HG02970 (cell line): Measurements from ENCODE around the gene COL7A1.
A peak's percentile ranks its signal among the peaks of the same experiment; 100 is the strongest.
"Not testable (repeated sequence)": the region's sequence is repeated elsewhere in the genome, so short reads cannot be mapped to it uniquely, and the experiment has no call there.

Experiments
- ATAC-seq: cut with Tn5 transposase; IDR thresholded peaks from one replicate; pipeline ENCODE4 v1.9.1; 2021; ENCODE audit warnings: mild to moderate bottlenecking, moderate library complexity, moderate number of reproducible peaks; ENCODE audit not compliant: unreplicated experiment, low FRiP score

Gene COL7A1

GRCh38 chr3:48565186-48565585 lies 29.9 kb downstream of the COL7A1 start:
- no peak for ATAC-seq

DNA sequence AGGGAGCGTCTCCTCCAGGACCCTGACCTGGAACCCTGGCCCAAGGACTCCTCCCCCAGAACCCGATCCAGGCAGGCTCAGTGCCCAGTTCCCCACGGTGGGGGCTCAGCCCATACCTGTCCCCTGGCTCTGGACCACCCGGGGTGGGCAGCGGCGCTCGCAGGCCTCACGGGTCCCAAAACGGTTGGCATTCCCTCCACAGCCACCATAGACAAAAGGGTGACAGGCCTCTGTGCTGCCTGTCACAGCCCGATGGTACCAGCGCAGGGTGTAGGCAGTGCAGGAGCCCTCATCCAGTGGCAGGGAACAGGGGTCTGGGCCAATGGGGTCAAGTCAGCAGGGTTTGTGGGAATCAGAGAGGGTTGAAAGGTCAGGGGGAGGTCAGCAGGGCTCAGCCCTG lies 30.5 kb downstream of the COL7A1 start:
- no peak for ATAC-seq

DNA sequence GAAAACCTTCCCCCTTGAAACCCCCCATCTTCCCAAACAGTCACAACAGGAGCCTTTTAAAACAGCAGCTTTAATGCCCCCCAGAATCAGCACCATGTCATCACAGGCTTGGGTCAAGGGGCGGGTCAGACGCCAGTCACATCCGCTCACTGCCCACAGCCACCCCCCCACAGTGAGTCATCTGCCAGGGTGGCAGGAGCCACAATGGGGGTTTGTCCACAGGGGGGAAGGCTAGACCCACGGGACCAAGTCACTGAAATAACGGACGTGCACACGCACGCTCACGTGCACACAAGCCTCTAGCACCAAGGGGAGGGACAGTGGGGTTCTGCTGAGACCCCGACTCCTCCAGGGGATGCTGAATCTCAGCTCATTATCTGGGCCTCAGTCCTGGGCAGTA lies 31.1 kb downstream of the COL7A1 start:
- ATAC-seq = no peak

GRCh38 chr3:48563382-48563918 lies 31.7 kb downstream of the COL7A1 start, which contains the start of gene UCN2:
Gene UCN2, minus strand, starts transcription at chr3:48563781. Its CDS starts 657 bp downstream, at chr3:48563124.
- ATAC-seq = no peak

- ATAC-seq = no peak
Observed at GRCh38 chr3:48562367-48563095, 32.6 kb downstream of the COL7A1 start.

- ATAC-seq = no peak
Observed at GRCh38 chr3:48561045-48561736, 33.9 kb downstream of the COL7A1 start.

DNA sequence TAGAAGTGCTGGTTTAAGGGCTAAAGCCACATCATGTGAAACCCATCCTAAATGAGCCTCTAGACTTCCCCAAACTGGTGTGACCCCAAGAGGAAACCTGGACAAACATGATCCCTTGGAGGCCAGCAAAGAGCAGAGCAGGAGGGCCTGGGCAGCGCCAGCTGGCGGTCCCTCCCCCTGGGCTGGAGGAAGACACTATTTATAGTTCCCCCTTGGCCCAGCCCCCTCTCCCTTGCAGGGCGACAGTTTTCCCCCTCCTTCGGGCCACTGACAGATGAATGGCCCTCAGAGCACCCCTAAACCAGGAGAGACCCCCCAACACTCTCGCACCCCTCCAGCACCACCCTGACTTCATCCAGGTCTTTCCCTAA lies 34.5 kb downstream of the COL7A1 start:
- no peak for ATAC-seq

DNA sequence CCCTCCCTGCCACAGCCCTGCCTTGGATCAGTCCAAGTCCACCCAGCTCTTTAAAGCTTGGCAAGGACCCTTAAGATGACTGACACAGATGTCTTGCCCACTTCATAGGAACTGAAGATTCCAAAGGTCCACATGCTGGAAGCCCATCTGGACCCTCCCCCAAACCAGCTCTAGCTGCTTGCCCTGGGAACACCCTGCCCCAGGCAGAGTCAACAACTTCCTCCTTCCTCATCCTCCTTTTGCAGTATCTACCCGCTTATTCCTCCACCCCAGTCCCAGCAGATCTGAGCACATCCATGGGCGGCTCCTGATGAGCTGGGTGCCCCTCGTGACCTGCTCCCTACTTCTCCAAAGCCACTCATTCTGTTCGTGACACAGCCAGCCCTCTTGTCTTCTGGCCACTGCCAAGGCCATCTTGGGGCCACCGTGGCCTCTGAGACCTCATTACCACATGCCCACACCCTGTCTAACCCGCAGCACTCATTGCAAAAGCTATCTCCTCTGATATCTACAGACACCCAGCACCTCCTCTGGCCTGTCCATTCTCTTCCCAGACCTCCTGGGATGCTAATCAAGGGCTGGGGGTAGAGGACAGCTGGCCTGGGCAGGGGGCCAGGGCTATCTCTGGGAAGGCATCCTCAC lies 36.5 kb downstream of the COL7A1 start:
- no peak for ATAC-seq

DNA sequence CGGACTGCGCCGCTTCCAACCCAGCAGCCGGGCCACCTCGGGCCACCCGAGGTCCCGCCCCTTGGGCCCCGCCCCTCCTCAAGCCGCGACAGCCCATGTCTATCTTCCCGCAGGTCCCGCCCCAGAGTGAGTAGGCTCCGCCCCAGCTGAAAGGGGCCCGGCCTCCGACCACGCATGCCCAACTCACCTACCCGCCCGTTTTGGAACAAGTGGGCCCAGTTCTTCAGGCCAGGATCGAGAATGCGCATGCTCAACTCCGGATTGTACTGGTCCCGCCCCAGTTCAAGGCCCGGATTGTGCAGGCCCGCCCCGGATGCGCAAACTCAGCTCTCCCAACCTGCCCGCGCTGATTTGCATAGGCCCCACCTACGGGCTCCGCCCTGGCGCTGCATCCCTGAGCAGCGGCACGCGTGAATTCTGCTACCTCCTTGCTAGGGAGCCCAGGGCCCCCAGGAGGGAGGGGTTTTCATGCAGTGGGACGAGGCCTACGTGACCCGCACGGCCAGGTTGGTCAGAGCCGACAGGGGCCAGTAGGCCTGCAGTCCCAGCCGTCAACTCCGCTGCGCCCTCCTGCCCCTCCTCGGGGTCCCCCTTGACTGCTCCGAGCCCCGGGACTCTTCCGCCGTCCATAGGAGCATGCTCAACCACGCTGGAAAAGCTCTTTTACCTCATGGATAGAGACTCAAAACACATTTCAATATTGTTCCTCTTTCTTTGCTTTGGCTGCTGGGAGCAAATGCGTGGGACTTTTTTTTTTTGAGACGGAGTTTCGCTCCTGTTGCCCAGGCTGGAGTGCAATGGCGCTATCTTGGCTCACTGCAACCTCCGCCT lies 38.1 kb downstream of the COL7A1 start, which contains the start of gene PFKFB4:
TSS of gene PFKFB4 (minus strand) at position 8 of the 831 bp plus-strand sequence. CDS start 26 bp downstream, outside the sequence.
- ATAC-seq = peak; percentile 85

DNA sequence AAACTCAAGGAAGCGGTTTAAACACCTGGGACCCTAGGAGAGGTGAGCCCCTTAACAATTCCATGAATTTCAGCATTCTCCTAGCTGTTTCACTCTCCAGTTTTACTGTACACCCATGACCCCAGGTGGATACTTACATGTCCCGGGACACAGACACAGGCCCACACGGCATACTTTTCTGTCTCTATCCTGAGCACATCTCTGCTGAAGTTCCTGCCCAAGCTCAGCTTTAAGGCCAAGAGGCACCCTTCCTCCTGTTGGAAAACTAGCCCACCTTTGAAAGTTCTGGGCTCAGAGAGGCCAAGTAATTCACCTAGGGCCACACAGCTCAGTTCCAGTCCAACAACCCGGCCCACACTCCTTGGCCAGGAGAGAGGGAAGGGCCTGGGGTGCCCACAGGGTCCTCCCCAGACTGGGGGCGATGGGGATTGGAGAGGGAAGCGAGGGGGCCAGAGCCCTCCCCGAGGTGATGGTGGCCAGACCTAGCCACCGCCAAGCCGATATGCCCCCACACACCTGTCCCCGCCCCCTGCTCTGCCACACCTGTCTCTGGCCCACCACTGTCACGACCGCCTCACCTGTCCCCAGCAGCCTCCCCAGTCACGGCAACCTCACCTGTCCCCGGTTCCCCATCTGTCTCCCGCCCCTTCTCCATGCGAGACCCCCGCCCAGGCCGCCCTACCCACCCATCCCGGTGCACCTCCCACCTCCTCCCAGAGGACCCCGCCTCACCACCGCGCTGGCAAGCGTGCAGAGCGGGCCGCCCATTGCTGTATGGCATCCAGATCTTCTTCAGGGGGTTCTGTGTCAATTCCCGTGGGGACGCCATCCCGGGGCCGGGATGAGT lies 39.0 kb downstream of the COL7A1 start:
- ATAC-seq = no peak

GRCh38 chr3:48555231-48555948 lies 39.7 kb downstream of the COL7A1 start:
- ATAC-seq = no peak

- no peak for ATAC-seq
Observed at GRCh38 chr3:48553886-48554845, 41.0 kb downstream of the COL7A1 start.

DNA sequence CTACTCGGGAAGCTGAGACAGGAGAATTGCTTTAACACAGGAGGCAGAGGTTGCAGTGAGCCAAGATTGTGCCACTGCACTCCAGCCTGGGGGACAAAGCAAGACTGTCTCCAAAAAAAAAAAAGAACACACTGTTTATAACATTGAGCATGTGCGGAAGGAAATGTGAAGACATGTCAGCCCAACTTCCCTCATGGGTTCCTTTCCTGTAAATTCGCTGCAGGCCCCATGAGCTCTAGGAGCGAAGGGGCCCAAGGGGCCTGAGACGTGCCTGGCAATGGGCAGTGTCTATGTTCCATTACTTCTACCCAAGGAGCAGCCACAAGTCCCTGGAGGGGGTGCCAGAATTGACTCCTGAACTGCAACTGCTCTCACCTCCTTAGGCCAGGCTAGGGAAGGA lies 41.8 kb downstream of the COL7A1 start:
- no peak for ATAC-seq

DNA sequence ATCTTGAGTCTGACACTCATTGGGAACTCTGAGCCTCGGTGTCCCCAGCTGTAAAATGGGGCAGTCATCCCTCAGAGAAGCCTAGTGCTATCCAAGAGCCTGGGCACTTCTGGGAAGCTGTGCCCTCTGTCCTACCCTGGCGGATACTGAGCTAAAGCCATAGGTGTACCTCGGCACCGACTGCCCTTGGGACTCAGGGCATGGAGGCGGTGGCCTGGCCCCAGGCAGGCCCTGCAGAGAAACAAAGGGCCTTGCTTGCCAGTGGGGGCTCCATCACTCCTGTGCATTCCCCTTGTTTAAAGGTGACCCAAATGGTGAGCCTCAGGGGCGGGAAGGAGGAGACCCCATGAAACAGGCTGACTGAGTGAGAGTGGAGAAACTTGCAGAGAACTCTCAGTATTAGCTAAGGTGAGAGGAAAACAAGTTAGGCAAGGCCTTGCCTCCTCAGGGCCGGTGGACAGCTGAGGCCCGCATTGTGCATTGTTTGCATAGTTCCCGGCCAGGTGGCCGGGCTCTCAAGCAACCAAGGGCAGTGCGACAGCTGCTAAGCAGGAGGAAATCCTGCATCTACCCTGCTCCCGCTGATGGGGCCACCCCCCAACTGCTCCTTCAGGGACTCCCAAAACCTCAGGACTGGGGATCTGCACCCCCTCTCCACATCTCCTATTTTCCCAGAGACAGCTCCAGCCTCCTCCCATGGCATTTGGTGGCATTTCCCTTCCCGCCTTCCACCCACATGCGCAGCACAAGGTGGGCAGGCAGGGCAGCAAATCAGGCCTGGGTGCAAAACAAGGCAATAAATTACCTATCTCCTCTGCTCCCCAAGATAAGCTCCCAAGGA lies 42.8 kb downstream of the COL7A1 start:
- ATAC-seq = no peak

DNA sequence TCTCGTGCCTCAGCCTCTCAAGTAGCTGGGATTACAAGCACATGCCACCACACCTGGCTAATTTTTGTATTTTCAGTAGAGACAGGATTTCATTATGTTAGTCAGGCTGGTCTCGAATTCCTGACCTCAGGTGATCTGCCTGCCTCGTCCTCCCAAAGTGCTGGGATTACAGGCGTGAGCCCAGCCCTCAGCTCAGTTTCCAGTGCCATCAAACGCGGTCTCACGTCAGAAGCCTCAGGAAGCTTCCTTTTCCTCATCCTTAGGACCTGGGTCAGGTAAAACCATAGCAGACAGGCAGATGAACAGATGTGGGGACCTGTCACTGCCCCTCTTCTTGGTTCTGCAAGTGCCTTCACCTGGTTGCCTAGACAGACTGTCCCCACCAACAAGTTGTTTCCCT lies 43.5 kb downstream of the COL7A1 start:
- not testable (repeated sequence) for ATAC-seq

DNA sequence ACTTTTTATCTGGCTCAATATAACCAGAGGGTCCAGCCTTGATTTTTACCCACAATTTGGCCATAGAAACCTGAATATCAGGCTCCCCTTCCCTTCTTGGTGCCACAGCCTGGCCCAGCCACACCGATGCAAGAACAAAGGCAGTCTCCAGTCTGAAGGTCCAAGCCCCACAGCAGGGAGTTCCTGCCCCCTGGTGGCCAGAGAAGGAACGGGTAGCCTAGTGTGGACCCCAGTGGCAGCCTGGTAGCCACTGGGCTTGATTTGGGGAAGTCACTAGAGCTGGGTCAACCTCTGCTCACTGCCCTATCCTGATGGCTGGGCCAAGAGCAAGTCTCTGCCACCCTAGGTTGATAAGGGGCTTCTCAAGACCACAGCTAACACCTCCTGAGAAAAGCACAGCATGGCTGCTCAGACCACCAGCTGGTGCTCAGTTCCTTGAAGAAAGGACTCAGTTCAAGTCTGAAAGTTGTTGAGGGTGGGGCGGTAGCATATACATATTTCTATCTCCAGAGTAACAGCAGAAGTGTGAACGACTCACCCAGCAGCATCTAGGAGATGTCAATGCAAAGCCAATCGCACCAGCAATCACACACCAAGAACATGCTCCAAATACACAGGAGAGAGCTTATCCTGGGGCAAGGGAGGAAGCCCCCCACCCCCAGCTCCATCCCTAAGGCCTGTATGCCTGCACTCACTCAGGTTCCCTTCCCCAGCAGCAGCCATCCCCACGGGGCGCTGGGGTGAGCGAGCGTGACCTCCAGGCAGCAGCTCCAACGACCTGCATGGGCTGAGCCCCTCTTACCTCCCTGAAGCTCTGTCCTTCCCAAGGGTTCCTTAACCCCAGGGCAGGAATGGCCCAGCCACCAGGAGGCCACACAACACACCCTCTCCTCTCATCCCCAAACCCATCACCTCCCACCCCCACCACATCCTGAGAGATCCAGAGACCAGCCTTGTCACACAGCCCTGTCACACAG lies 46.1 kb downstream of the COL7A1 start:
- no peak for ATAC-seq
